Left ventricle myocardium inferior (tissue), 1 donor: ENCODE measurements around the gene OR2T6. TPM values are rescaled to one million over a fixed set of nuclear protein-coding genes. Genes with fewer than 3 reads are reported as not detected.

ENCODE experiments used
- DNase-seq: peaks from one replicate; pipeline ENCODE4 v3.0.0-alpha.2; 2020
- H3K27ac ChIP-seq: fragments of 200-600 bp; replicated peaks from 2 replicates; pipeline ENCODE4 v1.8.0; 2021
- H3K27me3 ChIP-seq: fragments of 200-600 bp; 2 replicates; pipeline ENCODE4 v1.8.0; 2021; ENCODE audit warnings: low read depth
- H3K36me3 ChIP-seq: fragments of 200-600 bp; 2 replicates; pipeline ENCODE4 v1.8.0; 2021
- H3K4me1 ChIP-seq: fragments of 200-600 bp; 2 replicates; pipeline ENCODE4 v1.8.0; 2021
- H3K4me3 ChIP-seq: fragments of 200-600 bp; 2 replicates; pipeline ENCODE4 v1.8.0; 2021; ENCODE audit warnings: mild to moderate bottlenecking, moderate library complexity
- H3K9me3 ChIP-seq: fragments of 200-600 bp; replicated peaks from 2 replicates; pipeline ENCODE4 v1.8.0; 2021
- CTCF ChIP-seq: fragments of 200-600 bp; IDR thresholded peaks from 2 replicates; pipeline ENCODE4 v1.8.0; 2021; ENCODE audit warnings: antibody characterized with exemption, mild to moderate bottlenecking, borderline replicate concordance
- intact Hi-C: fragments of 100-400 bp; cut with micrococcal nuclease; formaldehyde crosslinking; loops from one replicate; pipeline ENCODE4 v1.11.0; 2022
- long read RNA-seq: library from polyadenylated mRNA; unstranded; transcript quantifications from one replicate; pipeline ENCODE4 v2.0.0, GENCODE V29; 2021
- total RNA-seq: library from RNA; stranded (reverse); fragmentation: NEBNext Ultra II Directional; extraction: Animal tissue kit (Norgen Biotek cat#: 25700); gene quantifications from one replicate; pipeline ENCODE4 v1.2.1, GENCODE V29; 2021
- donor health status: DM: no; HTN: yes; CAD: no; lungs with severe emphysema.

The OR2T6 gene
- not detected for total RNA-seq
- long read RNA-seq = 0 reads

- intact Hi-C loops = no loop called here
- H3K4me1 ChIP-seq = no peaks in the 10 kb centered on the region
- TF ChIP-seq CTCF = no peak
- no peak within 1 kb of the TSS for H3K27ac ChIP-seq
- H3K36me3 ChIP-seq = no peaks in the 10 kb centered on the region
- no peaks in the 10 kb centered on the region for H3K27me3 ChIP-seq
- no peak within 1 kb of the TSS for H3K4me3 ChIP-seq
- H3K9me3 ChIP-seq = peaks cover 13% of the 10 kb centered on the region
- no peak for DNase-seq
Measured at GRCh38 chr1:248375446-248375845, at the start of gene OR2T6. OR2T6 (plus strand) TSS chr1:248375746; CDS start chr1:248387609, 11,863 bp downstream.

GRCh38 chr1:248343451-248343850 lies 32.1 kb upstream of the OR2T6 start:
- no peak overlapping the region for H3K27ac ChIP-seq
- H3K36me3 ChIP-seq = no peaks in the 10 kb centered on the region
- no peak for TF ChIP-seq CTCF
- no peaks in the 10 kb centered on the region for H3K4me1 ChIP-seq
- no peaks in the 10 kb centered on the region for H3K9me3 ChIP-seq
- DNase-seq = no peak
- intact Hi-C loops = no loop called here
- H3K27me3 ChIP-seq = no peaks in the 10 kb centered on the region
- no peak overlapping the region for H3K4me3 ChIP-seq

- no peak within 1 kb of the TSS for H3K27ac ChIP-seq
- intact Hi-C loops = no loop called here
- no peaks in the 10 kb centered on the region for H3K9me3 ChIP-seq
- DNase-seq = no peak
- TF ChIP-seq CTCF = no peak
- H3K36me3 ChIP-seq = no peaks in the 10 kb centered on the region
- H3K4me3 ChIP-seq = no peak within 1 kb of the TSS
- no peaks in the 10 kb centered on the region for H3K27me3 ChIP-seq
- no peaks in the 10 kb centered on the region for H3K4me1 ChIP-seq
Measured at GRCh38 chr1:248348475-248348874, 27.1 kb upstream of the OR2T6 start, which contains the start of gene OR14C36. OR14C36 (plus strand) TSS chr1:248348775; CDS start chr1:248348775, 0 bp downstream.

GRCh38 chr1:248359415-248359814 lies 16.1 kb upstream of the OR2T6 start:
- DNase-seq = no peak
- Histone ChIP-seq H3K4me3 (no peak overlapping the region), H3K9me3 (peaks cover 1% of the 10 kb centered on the region), H3K36me3 (no peaks in the 10 kb centered on the region), H3K4me1 (no peaks in the 10 kb centered on the region), H3K27ac (no peak overlapping the region), H3K27me3 (no peaks in the 10 kb centered on the region)
- intact Hi-C loops = no loop called here
- TF ChIP-seq CTCF = no peak

- H3K36me3 ChIP-seq = no peaks in the 10 kb centered on the region
- TF ChIP-seq CTCF = no peak
- intact Hi-C loops = no loop called here
- H3K9me3 ChIP-seq = peaks cover 14% of the 10 kb centered on the region
- no peak within 1 kb of the TSS for H3K4me3 ChIP-seq
- DNase-seq = no peak
- H3K27me3 ChIP-seq = no peaks in the 10 kb centered on the region
- H3K27ac ChIP-seq = no peak within 1 kb of the TSS
- H3K4me1 ChIP-seq = no peaks in the 10 kb centered on the region
Measured at GRCh38 chr1:248361121-248361715, 14.3 kb upstream of the OR2T6 start, which contains the start of gene OR2T4. OR2T4 (plus strand) TSS chr1:248361665; CDS start chr1:248361665, 0 bp downstream.
